H9 (cell line): ENCODE results near the gene SEC22C. TPM values are rescaled to one million over a fixed set of nuclear protein-coding genes. Genes with fewer than 3 reads are reported as not detected.

Experiments used
- DNase-seq: peaks from one replicate; pipeline ENCODE4 v3.0.0-alpha.2; 2017
- H2AFZ ChIP-seq: one replicate; pipeline ENCODE4 v1.6.1; 2013; ENCODE audit warnings: mild to moderate bottlenecking, low read length, control low read depth, moderate library complexity
- H2AK5ac ChIP-seq: 2 replicates; pipeline ENCODE4 v1.6.1; 2013; ENCODE audit warnings: low read length, control low read depth, mixed read lengths; ENCODE audit not compliant: insufficient read length
- H2BK120ac ChIP-seq: one replicate; pipeline ENCODE4 v1.6.1; 2013; ENCODE audit warnings: low read depth, mild to moderate bottlenecking, low read length, control low read depth, inconsistent platforms; ENCODE audit not compliant: poor library complexity, severe bottlenecking
- H2BK12ac ChIP-seq: 2 replicates; pipeline ENCODE4 v1.6.1; 2013; ENCODE audit warnings: low read length, control low read depth, mixed read lengths, low read depth; ENCODE audit not compliant: insufficient read length
- H2BK15ac ChIP-seq: 2 replicates; pipeline ENCODE4 v1.6.1; 2013; ENCODE audit warnings: low read depth, low read length, control low read depth
- H2BK20ac ChIP-seq: one replicate; pipeline ENCODE4 v1.6.1; 2013; ENCODE audit warnings: low read depth, mild to moderate bottlenecking, low read length, control low read depth, inconsistent platforms; ENCODE audit not compliant: poor library complexity, severe bottlenecking
- H2BK5ac ChIP-seq: 2 replicates; pipeline ENCODE4 v1.6.1; 2013; ENCODE audit warnings: low read length, control low read depth, mixed read lengths; ENCODE audit not compliant: insufficient read length
- H3K14ac ChIP-seq: 2 replicates; pipeline ENCODE4 v1.6.1; 2013; ENCODE audit warnings: low read length, control low read depth; ENCODE audit not compliant: insufficient read depth
- H3K18ac ChIP-seq: 2 replicates; pipeline ENCODE4 v1.6.1; 2013; ENCODE audit warnings: low read depth, mild to moderate bottlenecking, mixed read lengths, low read length, control low read depth; ENCODE audit not compliant: insufficient read length
- H3K23ac ChIP-seq: 2 replicates; pipeline ENCODE4 v1.6.1; 2013; ENCODE audit warnings: low read length, control low read depth, mixed read lengths, low read depth; ENCODE audit not compliant: insufficient read length
- H3K23me2 ChIP-seq: 2 replicates; pipeline ENCODE4 v1.6.1; 2013; ENCODE audit warnings: low read depth, mild to moderate bottlenecking, mixed read lengths, low read length, control low read depth; ENCODE audit not compliant: insufficient read length, poor library complexity, severe bottlenecking
- H3K27ac ChIP-seq: 2 replicates; pipeline ENCODE4 v1.5.1; 2013; ENCODE audit warnings: low read length, control low read depth, mixed read lengths, low read depth; ENCODE audit not compliant: insufficient read length
- H3K27me3 ChIP-seq: 2 replicates; pipeline ENCODE4 v1.6.1; 2013; ENCODE audit warnings: low read length, control low read depth, inconsistent platforms; ENCODE audit not compliant: insufficient read depth
- H3K4ac ChIP-seq: 2 replicates; pipeline ENCODE4 v1.6.1; 2013; ENCODE audit warnings: low read depth, mild to moderate bottlenecking, control low read depth, inconsistent platforms, low read length, moderate library complexity
- H3K4me1 ChIP-seq: 2 replicates; pipeline ENCODE4 v1.6.1; 2013; ENCODE audit warnings: low read length, control low read depth, inconsistent platforms; ENCODE audit not compliant: insufficient read depth
- H3K4me2 ChIP-seq: 2 replicates; pipeline ENCODE4 v1.6.1; 2013; ENCODE audit warnings: low read length, control low read depth, mixed read lengths; ENCODE audit not compliant: insufficient read length, insufficient read depth
- H3K56ac ChIP-seq: 2 replicates; pipeline ENCODE4 v1.6.1; 2013; ENCODE audit warnings: low read depth, mild to moderate bottlenecking, mixed read lengths, low read length, control low read depth; ENCODE audit not compliant: insufficient read length
- H3K79me1 ChIP-seq: 2 replicates; pipeline ENCODE4 v1.6.1; 2013; ENCODE audit warnings: low read depth, mild to moderate bottlenecking, moderate library complexity, low read length, control low read depth, inconsistent platforms; ENCODE audit not compliant: insufficient read depth, poor library complexity, severe bottlenecking
- H3K79me2 ChIP-seq: 2 replicates; pipeline ENCODE4 v1.6.1; 2013; ENCODE audit warnings: low read length, control low read depth, inconsistent platforms; ENCODE audit not compliant: insufficient read depth
- H3K9ac ChIP-seq: 2 replicates; pipeline ENCODE4 v1.6.1; 2013; ENCODE audit warnings: low read length, control low read depth, mixed read lengths; ENCODE audit not compliant: insufficient read length; ENCODE audit errors: extremely low read depth
- H3K9me3 ChIP-seq: one replicate; pipeline ENCODE4 v1.6.1; 2013; ENCODE audit warnings: low read depth, low read length, inconsistent platforms; ENCODE audit not compliant: control insufficient read depth
- H3T11ph ChIP-seq: one replicate; pipeline ENCODE4 v1.6.1; 2013; ENCODE audit warnings: mild to moderate bottlenecking, low read length, control low read depth, inconsistent platforms
- H4K20me1 ChIP-seq: one replicate; pipeline ENCODE4 v1.6.1; 2013; ENCODE audit not compliant: control insufficient read depth, insufficient read length, insufficient read depth
- H4K5ac ChIP-seq: 2 replicates; pipeline ENCODE4 v1.6.1; 2013; ENCODE audit warnings: low read depth, mild to moderate bottlenecking, mixed read lengths, low read length, control low read depth; ENCODE audit not compliant: insufficient read length
- H4K8ac ChIP-seq: replicated peaks from 2 replicates; pipeline ENCODE4 v1.6.1; 2013; ENCODE audit warnings: low read length, control low read depth, mixed read lengths, low read depth; ENCODE audit not compliant: insufficient read length
- H4K91ac ChIP-seq: 2 replicates; pipeline ENCODE4 v1.6.1; 2013; ENCODE audit warnings: low read depth, mild to moderate bottlenecking, moderate library complexity, mixed read lengths, low read length, control low read depth; ENCODE audit not compliant: insufficient read length
- H3K27ac Mint-ChIP-seq, 3 experiments: 2 replicates in 2 of 3; 3 replicates in 1 of 3; pipeline ENCODE4 v1.8.0; 2020 to 2021; ENCODE audit warnings: mixed read lengths in 3 of 3, mild to moderate bottlenecking in 1 of 3, moderate library complexity in 1 of 3
- H3K27me3 Mint-ChIP-seq: 2 replicates; pipeline ENCODE4 v1.8.0; 2021; ENCODE audit warnings: low read depth, mild to moderate bottlenecking, moderate library complexity, mixed read lengths
- H3K36me3 Mint-ChIP-seq, 3 experiments: 2 replicates in 2 of 3; 3 replicates in 1 of 3; pipeline ENCODE4 v1.8.0; 2020 to 2021; ENCODE audit warnings: low read depth in 3 of 3, mixed read lengths in 3 of 3; ENCODE audit not compliant: insufficient read depth in 1 of 3
- H3K4me1 Mint-ChIP-seq, 2 experiments: 2 replicates each; pipeline ENCODE4 v1.8.0; 2020; ENCODE audit warnings: mixed read lengths in 2 of 2
- H3K4me3 Mint-ChIP-seq, 2 experiments: 2 replicates in 1 of 2; 3 replicates in 1 of 2; pipeline ENCODE4 v1.8.0; 2020 to 2021; ENCODE audit warnings: mild to moderate bottlenecking in 2 of 2, mixed read lengths in 2 of 2, moderate library complexity in 1 of 2
- H3K9me3 Mint-ChIP-seq, 2 experiments: 2 replicates in 1 of 2; 3 replicates in 1 of 2; pipeline ENCODE4 v1.8.0; 2020; ENCODE audit warnings: mild to moderate bottlenecking in 2 of 2, mixed read lengths in 2 of 2, moderate library complexity in 1 of 2
- CTCF ChIP-seq: fragments of 200-600 bp; sonication (generic); conservative IDR thresholded peaks from 3 replicates; pipeline ENCODE4 v1.8.0; 2021; ENCODE audit warnings: antibody characterized with exemption, mild to moderate bottlenecking
- WGBS: extraction: QIAGEN DNeasy Blood & Tissue Kit; methylation state at CpG from one replicate; pipeline ENCODE4 v1.1.7; 2013; ENCODE audit warnings: missing lambda C conversion rate, low lambda C conversion rate, mixed read lengths; ENCODE audit not compliant: insufficient read length; ENCODE audit errors: extremely low coverage; 5-methylcytosine and 5-hydroxymethylcytosine counted together
- total RNA-seq: library from RNA; stranded (reverse); gene quantifications from 2 replicates; pipeline ENCODE4 v1.2.1, GENCODE V29; 2021

The SEC22C gene
- total RNA-seq, 1 experiment from 2014 or later, result 28.2 TPM

- Histone ChIP-seq H2BK12ac (no peak overlapping the region), H3K14ac (no peak overlapping the region; the same call in 1 of the 2 replicates), H2AK5ac (no peak overlapping the region), H3K18ac (no peak overlapping the region), H3K9me3 (no peaks in the 10 kb centered on the region), H3K79me1 (no peaks in the 10 kb centered on the region), H3K79me2 (no peaks in the 10 kb centered on the region), H2BK15ac (no peak overlapping the region; the same call in 1 of the 2 replicates), H4K20me1 (no peaks in the 10 kb centered on the region), H3K4me1 (peaks cover 7% of the 10 kb centered on the region; the same call in 1 of the 2 replicates), H4K5ac (no peak overlapping the region), H4K91ac (no peak overlapping the region), H3K23me2 (peaks cover 3% of the 10 kb centered on the region), H2BK20ac (no peak overlapping the region), H3K4me2 (no peak overlapping the region), H3K56ac (no peak overlapping the region), H3K4ac (no peak overlapping the region), H3K27me3 (peaks cover 9% of the 10 kb centered on the region; the same call in 1 of the 2 replicates), H3T11ph (no peak overlapping the region), H2BK5ac (no peak overlapping the region), H2AFZ (no peak overlapping the region), H3K23ac (no peak overlapping the region), H4K8ac (no peak overlapping the region), H3K27ac (no peak overlapping the region), H3K9ac (no peak overlapping the region), H2BK120ac (no peak overlapping the region)
- H3K4me1 Mint-ChIP-seq, result peaks cover 29 to 36% of the 10 kb centered on the region in 2 experiments
- no peaks in the 10 kb centered on the region; a peak in 1 of 7 replicates for H3K36me3 Mint-ChIP-seq
- WGBS, result no CpG with 5 or more reads among the region's 7 CpGs
- DNase-seq, result peak; percentile 61
- no peak overlapping the region for H3K4me3 Mint-ChIP-seq
- peaks cover 26% of the 10 kb centered on the region for H3K27me3 Mint-ChIP-seq
- H3K27ac Mint-ChIP-seq, result no peak overlapping the region
- no peak for TF ChIP-seq CTCF
- no peaks in the 10 kb centered on the region for H3K9me3 Mint-ChIP-seq
These were observed 74.5 kb downstream of the SEC22C start for GRCh38 chr3:42507252-42507651.
